ENCODE results near the gene LIPM.

Gene LIPM

GRCh38 chr10:88852327-88852726, 49.8 kb downstream of the LIPM start:
- H3K27ac ChIP-seq (replicated peaks): peak overlapping the region; percentile 64
- peak overlapping the region; percentile 4; the same call in 1 of the 2 replicates for H3K4me3 ChIP-seq (replicated peaks; ENCODE audit: insufficient read depth, low read length)
- H3K27me3 ChIP-seq (ENCODE audit: insufficient read depth, poor library complexity, severe bottlenecking): no peaks in the 10 kb centered on the region
- no peak for DNase-seq (ENCODE audit: low read depth in 1 of 2, low spot score in 1 of 2)
- TF ChIP-seq, protein P1, sequence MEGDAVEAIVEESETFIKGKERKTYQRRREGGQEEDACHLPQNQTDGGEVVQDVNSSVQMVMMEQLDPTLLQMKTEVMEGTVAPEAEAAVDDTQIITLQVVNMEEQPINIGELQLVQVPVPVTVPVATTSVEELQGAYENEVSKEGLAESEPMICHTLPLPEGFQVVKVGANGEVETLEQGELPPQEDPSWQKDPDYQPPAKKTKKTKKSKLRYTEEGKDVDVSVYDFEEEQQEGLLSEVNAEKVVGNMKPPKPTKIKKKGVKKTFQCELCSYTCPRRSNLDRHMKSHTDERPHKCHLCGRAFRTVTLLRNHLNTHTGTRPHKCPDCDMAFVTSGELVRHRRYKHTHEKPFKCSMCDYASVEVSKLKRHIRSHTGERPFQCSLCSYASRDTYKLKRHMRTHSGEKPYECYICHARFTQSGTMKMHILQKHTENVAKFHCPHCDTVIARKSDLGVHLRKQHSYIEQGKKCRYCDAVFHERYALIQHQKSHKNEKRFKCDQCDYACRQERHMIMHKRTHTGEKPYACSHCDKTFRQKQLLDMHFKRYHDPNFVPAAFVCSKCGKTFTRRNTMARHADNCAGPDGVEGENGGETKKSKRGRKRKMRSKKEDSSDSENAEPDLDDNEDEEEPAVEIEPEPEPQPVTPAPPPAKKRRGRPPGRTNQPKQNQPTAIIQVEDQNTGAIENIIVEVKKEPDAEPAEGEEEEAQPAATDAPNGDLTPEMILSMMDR (IDR thresholded peaks at IDR 0.05; ENCODE audit: insufficient read depth, low read length): no peak
- TF ChIP-seq GABPA (IDR thresholded peaks at IDR 0.05; ENCODE audit: low read depth) (no peak), SPI1 (IDR thresholded peaks at IDR 0.05; ENCODE audit: borderline replicate concordance, low read depth) (no peak), POLR2AphosphoS5 (IDR thresholded peaks at IDR 0.05; ENCODE audit: low read depth) (no peak), REST (IDR thresholded peaks at IDR 0.05; ENCODE audit: insufficient replicate concordance, low read depth) (no peak)

- Histone ChIP-seq H3K27me3 (ENCODE audit: insufficient read depth, poor library complexity, severe bottlenecking) (no peaks in the 10 kb centered on the region), H3K4me3 (replicated peaks; ENCODE audit: insufficient read depth, low read length) (0 out of 2 replicates have a peak overlapping the region, but pooled peaks have one; percentile 4), H3K27ac (replicated peaks) (peak overlapping the region; percentile 64)
- peak; percentile 81 to 95 for DNase-seq (ENCODE audit: low read depth in 1 of 2, low spot score in 1 of 2)
- TF ChIP-seq, protein P1 (IDR thresholded peaks at IDR 0.05; ENCODE audit: insufficient read depth, low read length): no peak
- TF ChIP-seq GABPA (IDR thresholded peaks at IDR 0.05; ENCODE audit: low read depth) (0 out of 2 replicates have a peak, but pooled peaks have one; percentile 30), POLR2AphosphoS5 (IDR thresholded peaks at IDR 0.05; ENCODE audit: low read depth) (peak; percentile 38; the same call in 1 of the 2 replicates), REST (IDR thresholded peaks at IDR 0.05; ENCODE audit: insufficient replicate concordance, low read depth) (peak; percentile 37), SPI1 (IDR thresholded peaks at IDR 0.05; ENCODE audit: borderline replicate concordance, low read depth) (peak; percentile 97)
These were observed 50.8 kb downstream of the LIPM start for GRCh38 chr10:88853155-88853881.

- Histone ChIP-seq H3K4me3 (replicated peaks; ENCODE audit: insufficient read depth, low read length) (no peak overlapping the region), H3K27ac (replicated peaks) (peak overlapping the region; percentile 63), H3K27me3 (ENCODE audit: insufficient read depth, poor library complexity, severe bottlenecking) (no peaks in the 10 kb centered on the region)
- TF ChIP-seq GABPA (IDR thresholded peaks at IDR 0.05; ENCODE audit: low read depth) (no peak), SPI1 (IDR thresholded peaks at IDR 0.05; ENCODE audit: borderline replicate concordance, low read depth) (no peak), POLR2AphosphoS5 (IDR thresholded peaks at IDR 0.05; ENCODE audit: low read depth) (no peak), REST (IDR thresholded peaks at IDR 0.05; ENCODE audit: insufficient replicate concordance, low read depth) (no peak)
- TF ChIP-seq, protein P1 (IDR thresholded peaks at IDR 0.05; ENCODE audit: insufficient read depth, low read length): no peak
- DNase-seq (ENCODE audit: low read depth in 1 of 2, low spot score in 1 of 2): no peak
These were observed 52.2 kb downstream of the LIPM start for GRCh38 chr10:88854684-88855083.
